ENCODE results near the gene GLT8D2.
"Not testable (repeated sequence)": the region's sequence is repeated elsewhere in the genome, so short reads cannot be mapped to it uniquely, and the experiment has no call there.

GLT8D2 gene

GRCh38 chr12:104050436-104050835, 449 bp upstream of the GLT8D2 start:
- no peak for TF ChIP-seq CTCF (IDR thresholded peaks at IDR 0.05; ENCODE audit: extremely low read depth, missing control alignments)
- no peak for DNase-seq (ENCODE audit: low spot score)

DNA sequence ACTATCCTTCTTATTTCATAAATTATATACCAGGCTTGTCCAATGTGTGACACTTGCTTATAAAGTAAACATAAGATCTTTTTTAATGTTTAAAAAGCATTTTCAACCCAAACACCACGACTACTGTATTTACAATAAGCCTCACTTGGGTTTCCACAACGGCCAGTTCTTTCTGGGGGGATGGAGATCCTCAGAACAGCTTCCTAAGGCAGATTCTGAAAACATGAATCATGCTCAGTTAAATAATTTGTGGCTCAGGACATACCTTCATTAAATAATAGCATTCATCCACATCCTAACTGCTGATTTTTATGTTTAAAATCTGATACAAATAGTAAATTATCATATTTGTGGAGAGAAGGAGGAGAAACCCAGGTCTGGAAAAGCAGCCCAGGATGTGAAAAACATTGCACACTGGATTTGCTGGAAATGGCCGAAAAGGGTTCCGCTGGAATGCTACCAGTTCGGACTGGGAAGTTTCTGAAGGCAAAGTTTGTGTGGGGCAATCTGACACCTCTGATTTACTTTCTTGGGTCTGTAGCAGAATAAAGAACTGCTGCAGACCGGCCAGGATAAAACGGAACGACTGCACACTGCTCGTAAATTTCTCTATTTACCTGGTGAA, 597 bp downstream of the GLT8D2 start:
- DNase-seq (ENCODE audit: low spot score), result no peak
- no peak for TF ChIP-seq CTCF (IDR thresholded peaks at IDR 0.05; ENCODE audit: extremely low read depth, missing control alignments)

GRCh38 chr12:104048811-104049210, 1.2 kb downstream of the GLT8D2 start:
- no peak for TF ChIP-seq CTCF (IDR thresholded peaks at IDR 0.05; ENCODE audit: extremely low read depth, missing control alignments)
- no peak for DNase-seq (ENCODE audit: low spot score)

DNA sequence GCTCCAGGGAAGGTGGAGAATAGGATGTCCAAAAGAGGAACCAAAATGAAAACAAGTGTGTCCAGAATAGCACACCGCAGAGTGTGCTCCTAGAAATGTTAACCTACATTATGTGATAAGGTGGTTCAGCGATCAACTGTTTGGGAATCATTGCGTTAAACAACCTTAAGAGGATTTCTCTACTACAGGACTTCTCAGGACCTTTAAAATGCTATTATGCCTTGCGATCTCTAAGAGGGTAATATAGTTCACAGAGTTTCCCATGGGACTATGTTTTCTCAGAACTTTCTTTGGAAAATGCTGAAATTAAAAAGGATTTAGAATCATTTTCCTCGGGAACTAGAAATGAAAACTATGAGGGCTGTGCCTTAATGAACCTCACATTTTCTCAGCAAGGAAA, 1.8 kb downstream of the GLT8D2 start:
- DNase-seq (ENCODE audit: low spot score), result no peak
- no peak for TF ChIP-seq CTCF (IDR thresholded peaks at IDR 0.05; ENCODE audit: extremely low read depth, missing control alignments)

DNA sequence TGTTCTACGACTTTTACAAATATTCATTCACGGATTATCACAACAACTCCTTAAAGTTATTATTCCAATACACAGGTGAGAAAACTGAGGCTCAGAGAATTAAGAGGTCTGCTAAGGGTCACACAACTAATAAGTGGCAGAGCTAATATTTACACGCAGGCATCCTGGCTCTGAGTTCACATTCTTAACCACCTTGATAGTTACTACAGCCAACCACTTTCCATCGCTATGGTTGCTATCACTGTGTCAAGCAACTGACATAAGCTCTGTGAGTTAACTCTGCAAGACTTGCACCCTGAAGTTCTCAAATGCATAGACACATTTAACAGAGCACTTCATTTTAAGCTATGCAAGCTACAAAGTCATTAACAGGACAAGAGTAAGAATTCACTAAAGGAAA, 3.7 kb downstream of the GLT8D2 start:
- TF ChIP-seq CTCF (IDR thresholded peaks at IDR 0.05; ENCODE audit: extremely low read depth, missing control alignments), result no peak
- DNase-seq (ENCODE audit: low spot score), result no peak

DNA sequence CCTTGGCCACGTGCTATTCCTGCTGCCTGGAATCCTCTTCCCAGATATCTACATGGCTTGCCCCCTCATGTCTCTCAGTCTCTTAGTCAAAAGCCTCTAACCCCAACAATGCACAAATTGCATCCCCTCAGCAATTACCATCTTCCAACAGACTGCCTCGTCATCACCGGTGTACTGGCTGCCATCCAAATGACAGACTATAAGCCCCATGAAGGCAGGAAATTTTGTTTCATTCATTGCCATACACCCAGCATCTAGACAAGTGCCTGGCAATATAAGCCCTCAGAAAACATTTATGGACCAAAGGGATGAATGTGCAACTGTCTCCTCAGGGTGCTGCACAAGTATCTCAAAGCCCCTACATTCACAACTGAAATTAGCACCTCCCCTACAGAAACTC, 5.8 kb downstream of the GLT8D2 start:
- DNase-seq (ENCODE audit: low spot score), result no peak
- TF ChIP-seq CTCF (IDR thresholded peaks at IDR 0.05; ENCODE audit: extremely low read depth, missing control alignments), result no peak

DNA sequence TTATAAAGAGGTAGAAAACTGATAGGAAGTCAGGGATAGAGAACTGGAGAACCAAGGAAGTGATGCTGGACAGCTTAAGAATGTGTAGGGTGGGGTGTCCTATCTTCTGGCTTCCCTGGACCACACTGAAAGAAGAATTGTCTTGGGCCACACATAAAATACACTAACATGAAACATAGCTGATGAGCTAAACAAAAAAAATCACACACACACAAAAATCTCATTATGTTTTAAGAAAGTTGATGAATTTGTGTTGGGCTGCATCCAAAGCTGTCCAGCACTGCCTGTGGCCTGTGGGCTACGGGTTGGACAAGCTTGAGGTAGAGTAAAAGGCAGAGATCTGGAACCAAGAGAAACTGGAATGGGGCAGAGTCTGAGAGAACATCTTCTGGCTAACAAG, 7.4 kb downstream of the GLT8D2 start:
- TF ChIP-seq CTCF (IDR thresholded peaks at IDR 0.05; ENCODE audit: extremely low read depth, missing control alignments), result no peak
- no peak for DNase-seq (ENCODE audit: low spot score)

DNA sequence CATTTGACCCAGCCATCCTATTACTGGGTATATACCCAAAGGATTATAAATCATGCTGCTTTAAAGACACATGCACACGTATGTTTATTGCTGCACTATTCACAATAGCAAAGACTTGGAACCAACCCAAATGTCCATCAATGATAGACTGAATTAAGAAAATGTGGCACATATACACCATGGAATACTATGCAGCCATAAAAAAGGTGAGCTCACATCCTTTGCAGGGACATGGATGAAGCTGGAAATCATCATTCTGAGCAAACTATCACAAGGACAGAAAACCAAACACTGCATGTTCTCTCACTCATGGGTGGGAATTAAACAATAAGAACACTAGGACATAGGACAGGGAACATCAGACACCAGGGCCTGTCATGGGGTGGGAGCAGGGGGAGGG, 10.2 kb downstream of the GLT8D2 start:
- DNase-seq (ENCODE audit: low spot score), result not testable (repeated sequence)

DNA sequence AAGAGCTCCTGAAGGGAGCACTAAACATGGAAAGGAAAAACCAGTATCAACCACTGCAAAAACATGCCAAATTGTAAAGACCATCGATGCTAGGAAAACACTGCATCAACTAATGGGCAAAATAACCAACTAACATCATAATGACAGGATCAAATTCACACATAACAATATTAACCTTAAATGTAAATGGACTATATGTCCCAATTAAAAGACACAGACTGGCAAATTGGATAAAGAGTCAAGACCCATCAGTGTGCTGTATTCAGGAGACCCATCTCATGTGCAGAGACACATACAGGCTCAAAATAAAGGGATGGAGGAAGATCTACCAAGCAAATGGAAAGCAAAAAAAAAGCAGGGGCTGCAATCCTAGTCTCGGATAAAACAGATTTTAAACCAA, 13.8 kb downstream of the GLT8D2 start:
- not testable (repeated sequence) for DNase-seq (ENCODE audit: low spot score)

- DNase-seq (ENCODE audit: low spot score), result not testable (repeated sequence)
Observed at GRCh38 chr12:104030596-104030995, 19.4 kb downstream of the GLT8D2 start.
